T-helper 1 cell treated with Interleukin-12 subunit alpha and Interleukin-12 subunit beta and Interleukin-4 antibody, amounts not matched to agents 30 μg/mL and 1 μg/mL, for 36 hours (primary cell): ENCODE measurements around the gene OR51A4.

Source experiments
- H3K27ac Mint-ChIP-seq: one replicate; pipeline ENCODE4 v1.8.0; 2021; ENCODE audit warnings: mild to moderate bottlenecking, mixed read lengths
- H3K27me3 Mint-ChIP-seq: one replicate; pipeline ENCODE4 v1.8.0; 2021; ENCODE audit warnings: low read depth, mixed read lengths
- H3K36me3 Mint-ChIP-seq: one replicate; pipeline ENCODE4 v1.8.0; 2021; ENCODE audit warnings: low read depth, mixed read lengths
- H3K4me1 Mint-ChIP-seq: one replicate; pipeline ENCODE4 v1.8.0; 2021; ENCODE audit warnings: low read depth, mixed read lengths
- H3K4me3 Mint-ChIP-seq: one replicate; pipeline ENCODE4 v1.8.0; 2021; ENCODE audit warnings: mild to moderate bottlenecking, moderate library complexity, mixed read lengths
- H3K9me3 Mint-ChIP-seq: one replicate; pipeline ENCODE4 v1.8.0; 2021; ENCODE audit warnings: mixed read lengths

OR51A4 gene

GRCh38 chr11:4922304-4922703 is 25.1 kb downstream of the OR51A4 start:
- no peak overlapping the region for H3K27ac Mint-ChIP-seq
- H3K36me3 Mint-ChIP-seq = no peaks in the 10 kb centered on the region
- H3K4me1 Mint-ChIP-seq = no peaks in the 10 kb centered on the region
- H3K27me3 Mint-ChIP-seq = no peaks in the 10 kb centered on the region
- no peak overlapping the region for H3K4me3 Mint-ChIP-seq
- H3K9me3 Mint-ChIP-seq = no peaks in the 10 kb centered on the region

- Mint-ChIP-seq H3K27me3 (no peaks in the 10 kb centered on the region), H3K4me3 (no peak overlapping the region), H3K36me3 (no peaks in the 10 kb centered on the region), H3K4me1 (no peaks in the 10 kb centered on the region), H3K27ac (no peak overlapping the region), H3K9me3 (no peaks in the 10 kb centered on the region)
These were observed 25.6 kb downstream of the OR51A4 start for GRCh38 chr11:4921796-4922195.

- no peaks in the 10 kb centered on the region for H3K4me1 Mint-ChIP-seq
These were observed 28.2 kb downstream of the OR51A4 start, which contains the start of gene OR51G2 for GRCh38 chr11:4919250-4919649. Gene OR51G2, minus strand, starts transcription at chr11:4919350. Its CDS starts 3,687 bp downstream, at chr11:4915663.

GRCh38 chr11:4916581-4916980 is 30.8 kb downstream of the OR51A4 start:
- H3K4me3 Mint-ChIP-seq = no peak overlapping the region
- no peaks in the 10 kb centered on the region for H3K27me3 Mint-ChIP-seq
- no peaks in the 10 kb centered on the region for H3K36me3 Mint-ChIP-seq
- H3K27ac Mint-ChIP-seq = no peak overlapping the region
- no peaks in the 10 kb centered on the region for H3K4me1 Mint-ChIP-seq
- H3K9me3 Mint-ChIP-seq = no peaks in the 10 kb centered on the region

More at GRCh38 chr11:4919250-4919649, 28.2 kb downstream of the OR51A4 start, which contains the start of gene OR51G2:
- Mint-ChIP-seq H3K27me3 (no peaks in the 10 kb centered on the region), H3K9me3 (no peaks in the 10 kb centered on the region), H3K36me3 (no peaks in the 10 kb centered on the region), H3K4me3 (no peak within 1 kb of the TSS), H3K27ac (no peak within 1 kb of the TSS)

- no peaks in the 10 kb centered on the region for H3K9me3 Mint-ChIP-seq
- no peaks in the 10 kb centered on the region for H3K27me3 Mint-ChIP-seq
- no peaks in the 10 kb centered on the region for H3K36me3 Mint-ChIP-seq
- no peak within 1 kb of the TSS for H3K27ac Mint-ChIP-seq
- H3K4me1 Mint-ChIP-seq = no peaks in the 10 kb centered on the region
- H3K4me3 Mint-ChIP-seq = no peak within 1 kb of the TSS
These were observed 43.9 kb downstream of the OR51A4 start, which contains the start of gene OR51A7 for GRCh38 chr11:4903484-4903883. Gene OR51A7, plus strand, starts transcription at chr11:4903783. Its CDS starts 3,587 bp downstream, at chr11:4907370.
